Superior temporal gyrus (tissue), 1 donor: Measurements from ENCODE around the gene VAV2.

Experiments
- DNase-seq: peaks from one replicate; pipeline ENCODE4 v3.0.0-alpha.2; 2016; ENCODE audit errors: extremely low spot score

The VAV2 gene

GRCh38 chr9:133797406-133798105, 194.6 kb downstream of the VAV2 start:
- no peak for DNase-seq

- no peak for DNase-seq
Measured at GRCh38 chr9:133796562-133796961, 195.6 kb downstream of the VAV2 start.

DNA sequence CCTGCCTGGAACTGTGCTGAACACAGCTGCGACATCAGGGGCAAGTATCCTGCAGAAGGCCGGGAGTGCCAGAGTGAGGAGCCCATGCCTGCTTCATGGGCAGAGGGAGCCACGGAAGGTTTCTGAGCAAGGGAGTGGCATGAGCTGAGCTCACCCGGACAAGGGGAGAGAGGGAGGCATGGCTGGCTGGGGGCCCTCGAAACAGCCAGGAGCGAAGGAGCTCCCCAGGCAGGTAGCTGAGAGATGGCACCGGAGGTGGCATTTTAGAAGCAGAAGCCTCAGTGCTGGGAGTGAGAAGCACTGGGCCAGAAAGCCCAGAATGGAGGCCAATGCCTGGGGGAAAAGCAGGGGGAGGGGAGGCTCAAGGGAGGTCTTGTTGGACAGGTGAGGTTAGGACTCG, 197.1 kb downstream of the VAV2 start:
- no peak for DNase-seq

DNA sequence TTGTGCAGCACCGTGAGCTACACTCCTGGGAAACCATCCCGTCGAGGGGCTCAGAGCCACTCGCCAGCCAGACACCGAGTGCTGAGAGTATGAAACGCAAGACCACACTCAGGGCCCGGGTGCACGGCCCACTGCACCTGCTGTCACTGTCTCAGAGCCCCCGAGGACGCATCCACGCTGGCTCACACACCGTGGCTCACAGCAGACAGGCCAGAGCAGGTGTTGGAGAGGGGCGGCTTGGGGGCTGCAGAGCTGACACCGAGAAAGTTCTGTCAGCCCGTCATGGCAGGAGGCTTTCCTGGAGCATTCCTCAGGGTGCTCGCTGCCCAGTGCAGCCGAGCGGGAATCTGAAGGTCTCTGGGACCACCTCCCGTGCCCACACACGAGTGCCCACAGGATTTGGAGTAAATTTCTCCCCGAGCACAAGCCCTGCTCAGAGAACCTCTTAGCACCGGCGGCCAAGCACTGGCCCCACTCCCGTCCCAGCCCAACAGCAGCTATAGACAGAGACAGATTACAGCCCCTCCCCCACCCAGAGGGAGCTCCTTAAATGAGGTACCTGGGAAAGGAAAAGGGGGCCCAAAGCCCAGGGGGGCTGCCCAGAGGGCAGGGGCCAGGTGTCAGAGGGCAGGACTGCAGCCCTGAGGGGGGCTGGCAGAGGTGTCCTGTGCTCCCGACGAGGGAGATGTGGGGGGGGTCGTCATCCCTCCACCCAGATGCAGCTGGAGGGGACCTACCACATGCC, 197.9 kb downstream of the VAV2 start:
- DNase-seq = no peak

GRCh38 chr9:133793471-133793870, 198.7 kb downstream of the VAV2 start:
- no peak for DNase-seq

- DNase-seq = peak; percentile 75
Measured at GRCh38 chr9:133792721-133793470, 199.2 kb downstream of the VAV2 start.

DNA sequence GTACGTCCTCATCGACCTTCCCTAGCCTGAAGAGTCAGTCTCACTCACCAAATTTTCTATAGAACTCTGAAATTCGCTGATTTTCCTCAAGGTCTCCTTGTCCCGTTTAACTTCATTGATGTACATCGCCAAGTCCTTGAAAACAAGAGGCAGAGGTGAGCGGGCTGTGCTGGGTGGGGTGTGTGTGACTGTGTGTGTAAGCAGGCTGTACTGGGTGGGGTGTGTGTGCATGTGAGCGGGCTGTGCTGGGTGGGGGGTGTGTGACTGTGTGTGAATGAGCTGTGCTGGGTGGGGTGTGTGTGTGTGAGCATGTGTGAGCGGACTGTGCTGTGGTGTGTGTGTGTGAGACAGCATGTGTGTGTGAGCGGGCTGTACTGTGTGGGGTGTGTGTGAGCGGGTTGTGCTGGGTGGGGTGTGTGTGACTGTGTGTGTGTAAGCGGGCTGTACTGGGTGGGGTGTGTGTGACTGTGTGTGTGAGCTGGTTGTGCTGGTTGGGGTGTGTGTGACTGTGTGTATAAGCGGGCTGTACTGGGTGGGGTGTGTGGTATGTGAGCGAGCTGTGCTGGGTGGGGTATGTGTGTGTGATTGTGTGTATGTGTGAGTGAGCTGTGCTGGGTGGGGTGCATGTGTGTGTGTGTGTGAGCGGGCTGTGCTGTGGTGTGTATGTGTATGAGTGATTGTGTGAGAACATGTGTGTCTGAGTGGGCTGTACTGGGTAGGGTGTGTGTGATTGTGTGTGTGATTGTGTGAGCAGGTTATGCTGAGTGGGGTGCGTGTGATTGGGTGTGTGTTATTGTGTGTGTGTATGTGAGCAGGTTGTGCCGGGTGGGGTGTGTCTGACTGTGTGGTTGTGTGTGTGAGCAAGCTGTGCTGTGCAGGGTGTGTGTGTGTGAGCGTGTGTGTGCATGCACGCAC, 200.1 kb downstream of the VAV2 start:
- no peak for DNase-seq

GRCh38 chr9:133791069-133791468, 201.1 kb downstream of the VAV2 start:
- DNase-seq = no peak

DNA sequence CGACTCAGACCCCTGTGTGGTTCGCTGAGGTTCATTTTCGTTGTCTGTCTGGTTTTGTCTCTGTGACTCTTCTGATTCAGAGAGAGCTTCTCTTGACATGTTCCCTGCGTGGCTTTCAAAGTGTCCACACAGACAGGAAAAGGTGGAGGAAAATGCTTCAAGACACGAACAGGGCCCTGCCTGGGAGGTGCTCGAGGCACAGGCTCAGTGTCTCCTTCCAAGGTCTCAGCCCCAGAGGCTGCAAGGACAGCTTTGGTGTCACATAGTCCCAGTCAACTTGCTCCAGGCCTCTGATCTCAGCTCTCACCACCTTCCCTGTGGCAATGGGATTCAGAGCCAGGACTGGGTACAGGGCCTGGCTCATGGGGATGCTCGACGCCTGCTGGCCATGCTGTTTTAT, 202.3 kb downstream of the VAV2 start:
- no peak for DNase-seq

DNA sequence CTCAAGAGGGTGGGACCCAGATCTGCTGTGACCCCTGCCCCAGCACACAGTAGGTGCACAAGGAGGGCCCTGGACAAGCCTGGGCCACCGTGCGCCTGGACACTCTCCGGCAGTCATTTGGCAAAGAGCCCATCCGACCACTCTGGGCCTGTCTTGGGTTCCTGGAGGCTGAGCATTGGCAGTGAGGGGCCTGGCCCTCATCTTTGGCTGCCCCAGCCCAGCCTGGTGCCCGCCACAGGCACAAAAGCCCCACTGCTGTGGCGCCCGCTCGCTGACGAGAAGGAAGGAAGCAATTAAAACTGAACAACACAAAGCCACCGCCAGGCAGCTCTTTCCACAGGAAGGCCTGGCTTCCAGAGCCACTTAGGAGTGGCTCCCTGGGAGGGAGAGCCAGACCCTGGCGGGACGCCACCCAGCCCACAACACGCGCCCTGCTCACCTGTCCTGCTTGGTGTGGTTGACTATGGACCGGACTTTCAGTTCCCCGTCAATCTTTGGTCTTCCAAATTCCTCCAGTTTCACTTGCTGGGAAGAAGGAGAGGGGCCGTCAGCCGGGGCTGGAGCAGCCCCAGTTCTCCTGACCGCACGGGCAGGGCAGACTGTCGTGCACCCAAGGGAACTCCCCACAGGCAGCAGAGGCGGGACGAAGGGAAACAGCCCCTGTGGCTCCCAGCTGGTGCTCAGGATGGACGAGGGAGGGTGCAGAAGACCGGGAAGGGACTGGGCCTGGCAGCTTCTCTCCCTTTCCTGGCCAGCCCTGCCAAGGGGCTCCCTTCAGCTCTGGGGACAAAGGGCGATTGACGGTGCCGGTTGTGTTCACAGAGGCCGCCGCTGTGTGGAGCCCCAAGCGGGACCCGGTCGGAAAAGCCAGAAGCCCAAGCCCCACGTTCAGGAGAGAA, 203.1 kb downstream of the VAV2 start:
- peak; percentile 89 for DNase-seq

GRCh38 chr9:133788045-133788818, 203.9 kb downstream of the VAV2 start:
- DNase-seq = no peak

- no peak for DNase-seq
Measured at GRCh38 chr9:133787754-133788025, 204.4 kb downstream of the VAV2 start.

- no peak for DNase-seq
Measured at GRCh38 chr9:133786907-133787753, 205.0 kb downstream of the VAV2 start.

DNA sequence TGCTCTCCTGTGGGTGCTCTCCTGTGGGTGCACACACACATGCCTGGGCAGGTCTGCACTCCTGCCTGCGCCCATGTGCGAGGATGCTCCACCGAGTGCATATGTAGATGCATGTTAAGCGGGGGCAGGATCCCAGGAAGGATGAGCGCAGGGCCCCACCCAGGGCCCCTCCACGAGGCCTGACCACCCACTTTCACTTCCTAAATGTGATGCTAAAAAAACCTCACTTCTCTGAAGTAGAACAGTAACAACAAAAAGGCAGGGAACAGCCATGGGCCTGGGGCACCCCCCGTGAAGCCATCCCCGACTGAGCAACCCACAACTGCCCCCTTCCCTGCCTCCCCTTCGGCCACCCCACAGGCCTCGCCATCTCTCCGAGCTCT, 205.8 kb downstream of the VAV2 start:
- no peak for DNase-seq

DNA sequence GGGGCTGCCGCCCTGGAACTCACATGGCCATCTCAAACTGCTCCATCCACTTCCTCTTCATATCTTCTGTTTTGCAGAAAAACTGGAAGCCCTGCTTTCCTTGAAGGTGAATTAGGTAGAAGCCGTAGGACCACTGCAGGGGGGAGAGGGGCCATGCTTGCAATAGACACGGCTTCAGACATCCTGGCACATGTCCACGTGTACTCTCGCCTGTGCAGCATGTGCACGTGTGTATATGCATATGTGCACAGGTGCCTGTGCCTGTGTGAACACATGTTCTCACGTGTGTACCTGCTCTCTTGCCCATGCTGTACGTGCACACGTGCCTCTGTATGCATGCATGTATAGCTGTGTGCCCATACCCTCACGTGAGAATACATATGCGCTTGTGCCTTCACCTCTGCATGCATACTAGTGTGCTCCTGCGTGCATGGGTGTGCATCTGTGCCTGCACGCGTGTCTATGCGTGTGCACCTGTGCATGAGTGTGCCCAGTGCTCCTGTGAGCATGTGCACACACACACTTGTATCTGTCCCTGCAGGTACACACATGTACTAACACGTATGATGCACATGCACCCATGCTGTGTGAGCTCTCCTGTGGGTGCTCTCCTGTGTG, 206.3 kb downstream of the VAV2 start:
- no peak for DNase-seq

- DNase-seq = no peak
Measured at GRCh38 chr9:133784731-133785561, 207.2 kb downstream of the VAV2 start.

- DNase-seq = no peak
Measured at GRCh38 chr9:133783331-133783731, 208.8 kb downstream of the VAV2 start.
